ENCODE results near the gene IGSF9B. TPM values are rescaled to one million over a fixed set of nuclear protein-coding genes. Genes with fewer than 3 reads are reported as not detected.

The IGSF9B gene
- total and polyA plus RNA-seq, 9 of the 15 experiments (the other 6 are each of a cell fraction or from before 2014, with no cell fraction given), result 0.09 TPM; not detected in 8

DNA sequence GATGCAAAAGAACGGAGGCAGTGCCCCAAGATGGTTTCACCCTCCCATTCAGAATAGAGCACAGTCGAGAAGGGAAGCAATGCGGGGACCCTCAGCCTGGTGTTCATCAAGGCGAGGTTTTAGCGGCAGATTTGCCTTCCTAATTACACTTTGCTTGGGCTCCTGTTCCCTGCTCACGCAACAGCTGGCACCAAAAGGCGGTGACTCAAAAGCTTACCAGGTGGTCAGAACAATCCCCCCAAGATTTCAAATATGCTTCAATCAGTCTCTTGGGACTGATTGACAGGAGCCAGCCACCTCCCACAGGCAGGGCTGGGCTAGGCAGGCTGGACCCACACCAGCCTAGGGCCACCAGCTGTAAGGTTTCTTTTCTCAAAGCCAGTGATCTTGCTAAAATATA is 14.2 kb downstream of the IGSF9B start:
- CTCF ChIA-PET (ENCODE audit: low intra/inter-chr PET ratio), result no interaction called here
- in situ Hi-C loops (cut with MboI) (no loop called here), intact Hi-C loops (cut with micrococcal nuclease) (no loop called here)
- ATAC-seq, result no peak
- H3K36me3 ChIP-seq (ENCODE audit: control insufficient read depth, insufficient read depth, low read length), result no peaks in the 10 kb centered on the region
- H3K9me3 ChIP-seq (replicated peaks; ENCODE audit: control insufficient read depth, insufficient read depth, low read depth, low read length), result no peaks in the 10 kb centered on the region
- TF ChIP-seq GATA2 (CRISPR knock-in tag; IDR thresholded peaks at IDR 0.05), result no peak
- no peak for TF ChIP-seq ARID4B (CRISPR knock-in tag; IDR thresholded peaks at IDR 0.05)
- no peak for TF ChIP-seq HNRNPK (IDR thresholded peaks at IDR 0.05; ENCODE audit: low read depth, low read length, poor library complexity, severe bottlenecking)
- TF ChIP-seq MAFK (IDR thresholded peaks at IDR 0.05; ENCODE audit: low read length), result no peak
- no peak for TF ChIP-seq RHOXF2B (CRISPR knock-in tag; conservative IDR thresholded peaks at IDR 0.05)
- TF ChIP-seq ZSCAN32 (CRISPR knock-in tag; IDR thresholded peaks at IDR 0.05), result no peak
- TF ChIP-seq RBFOX2 (IDR thresholded peaks at IDR 0.05; ENCODE audit: low read depth, low read length), result no peak
- TF ChIP-seq PHB2 (IDR thresholded peaks at IDR 0.05; ENCODE audit: low read depth), result no peak
- no peak for TF ChIP-seq TBP (optimal IDR thresholded peaks at IDR 0.05; ENCODE audit: low read depth, low read length)
- TF ChIP-seq CBX1 (IDR thresholded peaks at IDR 0.05; ENCODE audit: low read depth), result no peak
- DNase-seq (ENCODE audit: extremely low read depth in 1 of 4, low spot score in 3 of 4), result no peak
- no peak overlapping the region for H2AFZ ChIP-seq (ENCODE audit: low read depth, low read length)
- H3K79me2 ChIP-seq (ENCODE audit: control insufficient read depth, insufficient read depth, low read length), result no peaks in the 10 kb centered on the region
- 0% methylated on average over 7 of the region's 7 CpGs for WGBS (ENCODE audit: insufficient coverage, low coverage, missing lambda C conversion rate)
- H3K27me3 ChIP-seq (ENCODE audit: control insufficient read depth in 2 of 2, insufficient read depth in 2 of 2, low read length in 2 of 2), result peaks cover 5 to 47% of the 10 kb centered on the region in 2 experiments; a peak in 4 of 5 replicates
- no peak overlapping the region for H3K27ac ChIP-seq (ENCODE audit: extremely low read depth, low read depth, low read length)
- peaks cover 12% of the 10 kb centered on the region; the same call in 1 of the 2 replicates for H4K20me1 ChIP-seq (replicated peaks; ENCODE audit: control insufficient read depth, insufficient read depth, low read length)
- H3K9ac ChIP-seq (ENCODE audit: insufficient read depth in 1 of 2, low read depth in 2 of 2, low read length in 2 of 2), result no peak overlapping the region
- no peak overlapping the region for H3K4me2 ChIP-seq (ENCODE audit: insufficient read depth, low read length)
- no TSS peak for BruUV-seq (replicated peaks)
- FAIRE-seq, result no peak
- H3K4me3 ChIP-seq, result no peak overlapping the region
- peaks cover 3% of the 10 kb centered on the region for H3K9me1 ChIP-seq (ENCODE audit: control insufficient read depth, insufficient read depth, low read length)
- peaks cover 0 to 19% of the 10 kb centered on the region in 2 experiments; a peak in 3 of 5 replicates for H3K4me1 ChIP-seq (replicated peaks in 1 of 2; ENCODE audit: control insufficient read depth in 2 of 2, insufficient read depth in 2 of 2, low read length in 2 of 2)
- POLR2A ChIA-PET, result no interaction called here
